CD4-positive, alpha-beta T cell treated with Interleukin-4 for 4 hours (primary cell): ENCODE data around the gene TARBP1.
"Not testable (repeated sequence)": the region's sequence is repeated elsewhere in the genome, so short reads cannot be mapped to it uniquely, and the experiment has no call there.

Source experiments
- DNase-seq: peaks from one replicate; pipeline ENCODE4 v3.0.0-alpha.2; 2020

The TARBP1 gene

DNA sequence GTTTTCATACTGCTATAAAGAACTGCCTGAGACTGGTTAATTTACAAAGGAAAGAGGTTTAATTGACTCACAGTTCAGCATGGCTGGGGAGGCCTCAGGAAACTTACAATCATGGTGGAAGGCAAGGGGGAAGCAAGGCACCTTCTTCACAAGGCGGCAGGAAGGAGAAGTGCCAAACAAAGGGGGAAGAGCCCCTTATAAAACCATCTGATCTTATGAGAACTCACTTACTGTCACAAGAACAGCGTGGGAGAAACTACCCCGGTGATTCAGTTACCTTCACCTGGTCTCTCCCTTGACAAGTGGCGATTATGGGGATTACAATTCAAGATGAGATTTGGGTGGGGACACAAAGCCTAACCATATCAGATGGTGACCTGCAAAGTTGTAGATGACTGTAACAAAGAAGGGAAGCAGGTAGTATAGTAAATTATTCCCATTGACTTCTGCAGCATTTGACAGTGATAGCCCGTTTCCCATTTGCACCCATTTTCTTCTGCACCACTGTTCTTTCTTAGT is 99.3 kb downstream of the TARBP1 start:
- DNase-seq = not testable (repeated sequence)

DNA sequence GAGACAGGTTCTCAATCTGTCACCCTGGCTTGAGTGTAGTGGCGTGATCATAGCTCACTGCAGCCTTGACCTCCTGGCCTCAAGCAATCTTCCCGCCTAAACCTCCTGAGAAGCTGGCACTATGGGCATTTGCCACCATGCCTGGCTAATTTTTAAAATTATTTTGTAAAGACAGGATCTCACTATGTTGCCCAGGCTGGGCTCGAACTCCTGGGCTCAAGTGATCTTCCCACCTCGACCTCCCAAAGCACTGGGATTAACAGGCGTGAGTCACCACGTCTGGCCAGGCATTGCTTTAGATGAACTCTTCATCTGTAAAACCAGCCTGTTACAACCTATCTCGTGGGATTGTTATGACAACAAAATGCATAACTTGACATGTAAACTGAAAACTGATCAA is 103.3 kb downstream of the TARBP1 start:
- no peak for DNase-seq

- DNase-seq = no peak
Observed at GRCh38 chr1:234373959-234374254, 105.1 kb downstream of the TARBP1 start.

DNA sequence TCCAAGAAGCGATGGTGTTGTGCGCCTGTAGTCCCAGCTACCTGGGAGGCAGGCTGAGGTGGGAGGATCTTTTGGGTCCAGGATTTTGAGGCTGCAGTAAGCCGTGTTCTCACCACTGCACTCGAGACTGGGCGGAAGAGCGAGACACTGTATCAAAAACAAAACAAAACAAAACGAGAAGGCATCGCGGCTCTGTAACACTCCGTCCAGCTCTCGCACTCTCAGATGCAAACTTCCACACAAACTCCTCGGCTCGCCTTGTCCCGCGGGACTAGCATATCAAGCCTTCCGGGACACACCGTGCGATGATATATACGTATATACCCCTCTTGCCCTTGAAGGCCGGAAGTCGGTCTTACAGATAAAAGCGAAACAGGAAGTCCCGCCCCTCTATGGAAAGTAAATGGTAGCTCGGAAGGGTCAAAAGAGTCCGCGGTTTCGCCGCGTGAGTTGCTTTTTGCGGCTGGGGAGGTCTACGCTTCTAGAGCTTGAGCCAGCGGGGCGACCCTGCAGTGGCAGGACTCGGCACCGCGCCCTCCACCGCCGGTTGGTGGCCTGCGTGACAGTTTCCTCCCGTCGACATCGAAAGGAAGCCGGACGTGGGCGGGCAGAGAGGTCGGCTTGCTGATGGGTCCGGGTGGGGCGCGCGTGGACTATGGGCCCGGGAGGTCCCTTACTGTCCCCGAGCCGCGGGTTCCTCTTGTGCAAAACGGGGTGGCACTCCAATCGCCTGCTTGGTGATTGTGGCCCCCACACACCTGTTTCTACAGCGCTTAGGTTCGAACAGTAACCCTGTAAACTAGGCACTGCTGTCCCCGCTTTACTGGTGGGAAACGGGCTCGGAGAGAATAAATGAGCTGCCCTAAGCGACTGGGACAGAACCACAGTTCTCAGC is 105.7 kb downstream of the TARBP1 start, which contains the start of gene COA6:
Gene COA6 (plus strand): TSS at position 393 of the 895 bp plus-strand sequence. CDS start 11 bp downstream, at position 404.
- peak; percentile 93 for DNase-seq

DNA sequence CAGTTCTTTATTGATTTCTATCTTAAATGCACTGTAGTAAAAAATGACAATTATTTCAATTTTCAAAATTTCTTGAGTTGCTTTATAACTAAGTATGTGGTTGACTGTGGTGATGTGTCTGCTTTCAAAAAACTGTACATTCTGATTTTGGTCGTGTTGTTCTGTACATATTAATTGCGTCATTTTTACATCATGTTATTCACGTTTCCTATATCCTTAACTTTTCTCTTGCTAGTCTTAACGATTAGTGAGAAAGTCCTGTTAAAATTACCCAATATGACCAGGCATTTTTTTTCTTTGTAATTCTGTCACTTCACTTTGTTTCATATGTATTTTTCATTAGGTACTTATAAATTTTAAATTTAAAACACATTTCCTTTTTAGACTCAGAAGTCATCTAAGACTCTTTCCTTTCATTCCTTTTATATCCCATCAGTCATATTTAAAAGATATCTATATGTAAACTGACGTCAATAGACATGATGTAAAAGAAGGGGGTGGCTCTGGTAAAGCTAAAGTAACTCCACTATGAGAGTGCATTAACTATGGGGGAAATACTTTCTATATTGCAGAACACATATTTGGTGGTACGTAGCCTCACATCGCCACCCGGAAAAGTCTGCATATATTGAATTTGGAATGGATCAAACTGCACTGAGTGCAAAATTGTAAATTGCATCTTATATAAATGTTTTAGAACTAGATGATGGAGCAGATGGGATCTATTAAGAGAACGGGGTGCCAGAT is 106.8 kb downstream of the TARBP1 start:
- no peak for DNase-seq

DNA sequence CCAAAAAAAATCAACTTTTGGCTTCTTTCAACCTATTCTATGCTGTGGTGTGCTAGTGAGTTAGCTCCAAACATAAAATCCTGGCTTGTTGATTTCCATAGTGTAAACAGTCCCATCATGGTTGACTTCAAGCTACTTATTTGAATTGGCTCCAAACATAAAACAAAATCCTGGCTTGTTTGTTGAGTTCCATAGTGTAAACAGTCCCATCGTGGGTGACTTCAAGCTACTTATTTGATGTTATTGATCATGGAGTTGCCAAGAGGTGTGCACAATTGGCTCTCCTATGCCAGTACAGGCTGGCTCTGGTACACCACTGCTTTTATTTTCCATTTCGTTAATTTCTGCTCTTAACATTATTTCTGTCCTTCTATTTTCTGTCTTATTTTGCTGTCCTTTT is 107.6 kb downstream of the TARBP1 start:
- DNase-seq = no peak

- no peak for DNase-seq
Observed at GRCh38 chr1:234369784-234370183, 109.2 kb downstream of the TARBP1 start.

GRCh38 chr1:234369033-234369430 is 109.9 kb downstream of the TARBP1 start:
- DNase-seq = no peak

GRCh38 chr1:234368320-234369032 is 110.5 kb downstream of the TARBP1 start:
- DNase-seq = peak; percentile 34

DNA sequence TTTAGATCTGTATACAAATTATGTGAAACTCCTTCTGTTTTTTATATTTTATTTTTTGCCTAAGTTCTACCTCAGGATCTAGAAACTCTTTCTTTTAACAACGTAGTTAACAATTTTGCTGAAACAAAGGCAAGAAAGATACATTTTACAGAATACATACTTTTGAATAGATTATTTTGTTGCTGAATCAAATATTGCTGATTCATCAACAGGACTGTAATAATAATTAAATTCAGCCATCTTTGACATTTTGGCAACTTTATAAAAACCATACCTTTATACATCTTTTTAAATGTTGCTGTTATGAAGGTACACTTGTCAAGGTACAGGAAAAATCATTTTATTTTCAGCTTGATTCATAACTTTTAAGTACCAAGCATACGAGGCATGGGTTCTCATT is 116.4 kb downstream of the TARBP1 start:
- DNase-seq = no peak

DNA sequence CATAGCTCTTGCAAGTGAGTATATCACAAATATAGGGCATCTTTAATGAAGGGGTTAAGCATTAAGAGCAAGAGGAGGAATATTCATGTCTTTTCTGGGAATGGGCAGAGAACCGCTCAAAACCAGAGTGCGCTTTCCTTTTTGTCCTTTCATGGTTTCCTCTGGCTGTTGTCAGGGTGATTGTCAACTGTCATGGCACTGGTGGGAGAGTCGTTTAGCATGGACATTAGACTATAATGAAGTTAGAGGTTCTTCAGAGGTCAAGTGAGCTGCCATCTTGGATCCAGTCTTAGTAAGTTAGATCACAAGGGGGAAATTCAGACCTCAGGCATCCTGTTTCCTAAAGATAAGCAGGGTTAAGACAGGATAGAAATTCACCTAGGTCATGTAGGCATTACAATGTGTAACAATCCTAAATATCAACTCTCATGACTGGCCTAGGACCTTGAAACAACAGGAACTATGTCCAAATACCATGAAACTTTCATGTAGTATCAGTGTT is 117.8 kb downstream of the TARBP1 start:
- no peak for DNase-seq

DNA sequence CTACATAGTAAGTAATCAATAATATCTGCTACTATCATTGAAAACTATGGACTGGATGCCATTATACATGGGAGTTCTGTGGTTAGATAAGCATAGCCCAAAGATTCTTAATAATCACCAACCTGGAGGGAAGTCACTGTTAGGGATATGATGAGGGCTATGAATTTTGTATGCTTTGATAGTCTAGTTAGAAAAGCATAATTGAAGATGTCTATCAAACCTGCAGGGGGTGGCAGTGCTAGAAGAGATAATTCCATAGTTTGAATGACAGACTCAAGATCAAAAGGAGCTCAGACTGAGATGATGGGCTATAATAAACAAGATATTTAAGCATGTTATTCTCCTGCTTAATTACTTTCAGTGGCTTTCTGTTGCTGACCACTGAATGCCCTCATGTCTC is 121.1 kb downstream of the TARBP1 start:
- DNase-seq = no peak

DNA sequence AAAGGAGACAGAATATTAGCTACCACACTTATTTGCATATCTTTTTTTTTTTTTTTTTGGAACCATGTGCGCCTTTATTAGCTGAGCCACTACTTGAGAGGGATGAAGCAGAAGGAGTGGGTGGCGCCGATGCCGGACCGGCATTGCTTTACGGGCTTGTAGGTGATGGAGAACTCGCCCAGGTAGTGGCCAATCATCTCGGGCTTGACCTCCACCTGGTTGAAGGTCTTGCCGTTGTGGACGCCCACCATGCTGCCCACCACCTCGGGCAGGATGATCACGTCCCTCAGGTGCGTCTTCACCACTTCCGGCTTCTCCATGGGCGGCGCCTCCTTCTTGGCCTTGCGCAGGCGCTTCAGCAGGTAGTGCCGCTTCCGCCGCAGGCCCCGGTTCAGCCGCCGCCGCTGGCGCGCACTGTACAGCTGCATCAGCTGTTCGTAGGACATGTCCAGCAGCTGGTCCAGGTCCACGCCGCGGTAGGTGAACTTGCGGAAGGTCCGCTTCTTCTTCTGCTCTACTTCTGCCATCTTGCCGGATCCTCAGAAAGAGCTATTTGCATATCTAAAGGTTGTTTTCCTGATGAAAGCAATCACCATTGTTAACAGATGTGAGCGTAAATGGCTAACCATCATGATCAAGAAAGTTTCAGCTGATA is 122.2 kb downstream of the TARBP1 start:
- peak; percentile 44 for DNase-seq

- no peak for DNase-seq
Observed at GRCh38 chr1:234355782-234356510, 123.0 kb downstream of the TARBP1 start.

- no peak for DNase-seq
Observed at GRCh38 chr1:234348964-234349363, 130.0 kb downstream of the TARBP1 start.

DNA sequence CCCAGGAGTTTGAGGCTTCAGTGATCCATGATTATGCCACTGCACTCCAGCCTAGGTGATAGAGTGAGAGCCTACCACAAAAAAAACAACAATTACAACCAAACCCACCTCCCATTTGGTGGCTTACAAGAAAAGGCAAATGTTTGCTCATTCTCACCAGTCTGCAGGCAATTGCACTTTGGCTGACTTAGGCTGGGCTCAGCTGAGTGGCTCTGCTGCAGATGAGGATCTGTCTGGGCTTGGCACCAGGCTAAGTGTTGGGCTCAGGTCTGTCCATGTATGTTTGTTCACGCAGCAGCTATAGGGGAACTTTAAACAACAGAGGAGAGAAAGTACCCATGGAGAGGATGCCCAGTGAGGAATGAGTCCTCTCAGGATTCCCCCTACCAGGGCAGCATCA is 133.7 kb downstream of the TARBP1 start:
- DNase-seq = no peak

DNA sequence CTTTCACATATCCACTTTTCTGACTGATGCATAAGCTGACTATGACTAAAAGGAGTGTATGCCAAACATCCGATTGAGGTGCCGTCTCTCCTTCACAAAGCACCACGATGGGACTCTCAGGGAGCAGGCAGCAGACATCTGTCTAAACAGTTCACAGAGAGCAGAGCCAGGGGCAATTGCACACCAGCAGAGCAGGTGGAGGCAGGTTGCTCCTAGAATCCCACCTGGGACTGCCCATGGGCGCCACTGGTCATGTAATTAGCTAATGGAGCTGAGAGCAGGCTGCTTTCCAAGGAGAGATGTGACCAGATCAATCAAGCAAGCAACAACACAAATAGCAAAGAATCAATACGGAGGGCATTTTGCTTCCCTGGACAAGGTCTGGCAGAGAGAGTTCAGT is 136.2 kb downstream of the TARBP1 start:
- DNase-seq = no peak
